Measurements from ENCODE around the gene MEAF6.
A peak's percentile ranks its signal among the peaks of the same experiment; 100 is the strongest.
"Not testable (repeated sequence)": the region's sequence is repeated elsewhere in the genome, so short reads cannot be mapped to it uniquely, and the experiment has no call there.

Gene MEAF6

DNA sequence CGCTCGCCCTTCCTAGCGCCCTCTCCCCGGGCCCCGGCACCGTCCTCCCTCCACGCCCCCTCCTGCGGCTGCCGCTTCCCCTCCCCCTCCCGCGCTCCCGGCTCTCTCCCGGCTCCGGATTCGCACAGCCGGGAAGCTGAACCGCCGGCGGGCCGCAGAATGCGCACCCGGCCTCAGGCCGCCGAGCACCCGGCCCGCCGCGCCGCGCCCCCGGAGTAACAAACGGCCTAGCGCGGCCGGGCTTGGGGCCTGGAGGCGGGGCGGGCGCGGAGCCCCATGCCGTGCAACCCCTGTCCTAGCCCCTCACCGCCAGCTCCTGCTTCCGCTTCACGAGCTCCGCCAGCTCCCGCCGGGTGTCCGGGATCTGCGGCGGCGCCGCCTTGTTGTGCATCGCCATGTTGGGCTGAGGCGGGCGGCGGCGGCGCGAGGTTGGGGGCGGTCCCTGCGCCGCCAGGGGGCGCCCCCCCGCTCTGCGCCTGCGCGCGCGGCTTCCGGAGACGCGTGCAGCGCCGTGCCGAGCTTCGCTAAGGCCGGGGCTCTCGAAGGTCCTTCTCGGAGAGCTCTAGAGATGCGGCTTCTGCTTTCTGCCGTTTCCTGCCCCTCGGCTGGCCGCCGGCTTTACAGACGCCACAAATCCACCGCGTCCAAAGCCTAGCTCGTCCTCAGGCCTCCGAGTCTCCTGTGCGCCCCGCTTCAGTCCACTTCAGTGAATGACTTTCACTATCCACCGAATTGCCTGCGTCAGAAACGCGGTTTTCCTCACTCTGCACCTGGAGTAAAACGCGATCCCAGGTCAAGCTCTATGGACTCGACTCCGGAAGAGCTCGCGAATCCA, at the start of gene MEAF6:
Gene MEAF6 (minus strand): TSS at position 417 of the 835 bp plus-strand sequence. CDS start 20 bp downstream, at position 397.
- DNase-seq, result peak; percentile 78

DNA sequence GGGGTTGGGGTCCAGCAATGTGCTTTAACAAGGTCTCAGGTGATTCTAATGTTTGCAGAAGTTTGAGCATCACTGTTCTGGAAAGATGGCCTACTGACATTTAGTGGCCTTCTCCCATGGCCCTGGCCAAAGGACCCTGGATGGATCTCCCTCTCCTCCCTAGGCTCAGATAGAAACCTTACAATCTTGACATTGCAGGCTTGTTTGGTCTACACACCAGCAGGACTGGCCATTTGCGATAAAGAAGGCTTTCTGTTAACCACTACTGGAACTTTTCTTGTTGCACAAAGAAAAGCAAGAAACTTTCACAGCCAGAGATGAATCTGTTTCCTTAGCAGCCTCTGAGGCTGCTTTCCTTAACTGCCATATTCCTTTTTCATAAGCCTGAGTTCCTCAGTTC, 48.4 kb upstream of the MEAF6 start:
- peak; percentile 36 for DNase-seq

DNA sequence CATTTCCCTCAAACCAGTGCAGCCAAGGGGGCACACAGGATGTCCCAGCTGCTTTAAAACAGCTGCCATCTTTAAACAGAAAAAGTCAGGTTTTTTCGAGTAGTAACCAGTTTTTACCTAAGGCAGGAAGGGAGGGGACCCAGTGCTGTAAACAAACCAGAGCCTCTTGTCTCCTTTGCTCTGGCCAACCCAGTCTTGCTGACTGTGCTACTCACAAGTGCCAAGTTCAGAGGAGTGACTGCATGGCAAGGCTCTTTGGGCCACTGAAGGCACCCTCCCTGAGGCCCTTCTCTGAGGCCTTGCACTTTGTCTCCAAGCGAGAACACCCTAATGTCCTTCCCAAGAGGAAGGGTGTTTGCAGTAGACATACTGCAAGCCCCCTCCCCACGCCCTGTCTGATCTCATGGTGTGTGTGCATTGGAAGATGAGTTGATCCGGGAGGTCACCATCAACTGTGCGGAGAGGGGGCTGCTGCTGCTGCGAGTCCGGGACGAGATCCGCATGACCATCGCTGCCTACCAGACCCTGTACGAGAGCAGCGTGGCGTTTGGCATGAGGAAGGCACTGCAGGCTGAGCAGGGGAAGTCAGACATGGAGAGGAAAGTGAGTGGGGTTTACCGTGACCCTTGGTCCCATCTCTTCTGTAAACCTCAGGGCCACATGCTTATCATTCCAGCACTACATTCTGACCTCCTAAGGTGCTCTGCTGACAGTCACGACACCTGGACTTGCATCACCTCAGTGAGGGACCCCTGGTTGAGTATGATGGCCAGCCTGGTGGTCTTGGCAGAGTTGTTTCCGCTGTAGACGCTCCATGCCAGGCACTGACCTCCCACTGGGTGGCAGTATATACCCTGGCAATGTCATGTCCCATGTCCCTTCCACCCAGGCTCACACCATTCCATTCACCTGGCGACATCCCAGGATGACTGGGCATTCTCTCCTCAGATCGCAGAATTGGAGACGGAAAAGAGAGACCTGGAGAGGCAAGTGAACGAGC, 46.9 kb upstream of the MEAF6 start:
- DNase-seq, result peak; percentile 55

DNA sequence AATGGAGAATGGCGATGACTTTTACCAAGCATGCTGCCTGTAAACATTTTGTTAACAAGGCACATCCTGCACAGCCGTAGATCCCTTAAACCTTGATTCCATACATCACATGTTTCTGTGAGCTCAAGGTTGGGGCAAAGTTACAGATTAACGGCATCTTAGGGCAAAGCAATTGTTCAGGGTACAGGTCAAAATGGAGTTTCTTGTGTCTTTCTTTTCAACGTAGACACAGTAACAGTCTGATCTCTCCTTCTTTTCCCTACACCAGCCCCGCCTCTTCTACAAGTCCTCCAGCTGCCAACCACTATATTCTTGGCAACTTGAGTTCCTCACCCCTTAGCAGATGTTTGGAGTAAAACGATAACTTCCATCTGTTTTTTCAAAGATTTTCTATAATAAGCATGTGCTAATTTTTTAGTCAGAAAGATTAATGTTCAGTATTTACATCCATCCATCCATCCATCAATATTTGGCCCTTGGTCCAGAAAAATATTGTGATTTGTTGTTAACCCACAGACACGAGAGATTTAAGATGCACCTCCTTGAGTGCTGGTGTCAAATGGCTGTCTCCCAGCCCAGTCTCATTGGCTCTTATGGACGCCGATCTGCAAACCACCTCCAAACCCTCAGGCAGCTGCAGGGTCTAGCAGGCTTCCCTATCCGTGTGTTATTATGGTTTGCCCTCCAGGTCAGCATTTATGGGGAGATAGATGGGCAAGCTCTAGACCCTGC, 46.0 kb upstream of the MEAF6 start:
- DNase-seq, result no peak

DNA sequence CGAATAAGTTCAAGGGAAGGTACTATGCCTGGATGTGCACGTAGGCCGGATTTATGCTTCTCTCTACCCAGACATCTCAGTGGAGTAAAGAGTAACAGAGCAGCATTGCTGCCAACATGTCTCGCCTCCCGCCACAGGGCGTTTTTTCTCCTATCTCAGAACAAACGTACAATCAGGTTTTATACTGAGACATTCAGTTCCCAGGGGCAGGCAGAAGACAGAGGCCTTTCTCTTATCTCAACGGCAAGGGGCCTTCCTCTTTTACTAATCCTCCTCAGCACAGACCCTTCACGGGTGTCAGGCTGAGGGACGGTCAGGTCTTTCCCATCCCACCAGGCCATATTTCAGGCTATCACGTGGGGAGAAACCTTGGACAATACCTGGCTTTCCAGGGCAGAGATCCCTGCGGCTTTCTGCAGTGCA, 45.4 kb upstream of the MEAF6 start:
- DNase-seq, result peak; percentile 71

DNA sequence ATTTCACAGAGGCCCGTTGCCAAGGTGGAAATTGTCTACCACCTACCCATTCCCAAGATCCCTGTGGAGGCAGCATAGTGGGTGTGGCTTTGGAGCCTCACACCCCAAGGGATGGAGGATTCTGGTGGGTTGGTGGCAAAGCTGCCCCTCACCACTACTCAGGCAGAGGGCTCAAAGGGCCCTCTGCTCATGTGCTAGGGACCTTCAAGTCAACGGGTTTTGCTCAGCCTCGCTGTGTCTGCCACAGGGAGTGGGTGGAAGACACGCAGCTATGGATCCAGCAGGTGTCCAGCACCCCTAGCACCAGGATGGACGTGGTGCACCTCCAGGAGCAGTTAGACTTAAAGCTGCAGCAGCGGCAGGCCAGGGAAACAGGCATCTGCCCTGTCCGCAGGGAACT, 44.5 kb upstream of the MEAF6 start:
- no peak for DNase-seq

DNA sequence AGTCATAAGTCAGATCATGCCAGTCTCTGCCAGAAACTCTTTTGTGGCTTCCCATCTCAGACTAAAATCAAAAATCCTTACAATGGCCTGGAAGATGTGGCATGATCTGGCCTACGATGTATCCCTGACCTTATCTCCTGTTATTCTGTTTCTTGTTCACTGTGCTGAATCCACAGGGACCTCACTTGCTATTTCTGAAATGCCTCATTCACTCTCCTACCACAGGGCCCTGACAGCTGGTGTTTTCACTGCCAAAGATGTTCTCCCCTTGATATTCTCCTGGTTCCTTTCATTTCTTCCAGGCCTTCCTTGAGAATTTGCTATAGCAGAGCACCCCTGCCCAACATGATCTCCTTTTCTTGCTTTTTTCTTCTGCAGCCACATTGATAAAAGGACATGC, 43.8 kb upstream of the MEAF6 start:
- DNase-seq, result no peak

DNA sequence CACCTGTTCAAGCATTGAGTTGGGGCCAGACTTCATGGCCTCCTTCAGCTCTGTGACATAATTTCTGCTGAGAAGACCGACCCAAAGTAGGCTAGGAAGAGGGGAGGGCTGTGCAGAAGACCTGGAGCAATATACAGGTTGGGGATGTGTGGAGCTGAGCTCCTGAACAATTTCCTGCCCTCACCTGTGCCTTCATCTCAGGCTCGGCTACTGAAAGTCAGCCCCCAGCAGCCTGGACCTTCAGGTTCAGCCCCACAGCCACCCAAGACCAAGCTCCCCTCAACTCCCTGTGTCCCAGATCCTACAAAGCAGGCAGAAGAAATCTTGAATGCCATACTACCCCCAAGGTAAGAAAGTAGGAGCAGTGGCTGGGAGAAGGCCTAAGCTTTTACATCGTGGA, 42.8 kb upstream of the MEAF6 start:
- DNase-seq, result no peak

DNA sequence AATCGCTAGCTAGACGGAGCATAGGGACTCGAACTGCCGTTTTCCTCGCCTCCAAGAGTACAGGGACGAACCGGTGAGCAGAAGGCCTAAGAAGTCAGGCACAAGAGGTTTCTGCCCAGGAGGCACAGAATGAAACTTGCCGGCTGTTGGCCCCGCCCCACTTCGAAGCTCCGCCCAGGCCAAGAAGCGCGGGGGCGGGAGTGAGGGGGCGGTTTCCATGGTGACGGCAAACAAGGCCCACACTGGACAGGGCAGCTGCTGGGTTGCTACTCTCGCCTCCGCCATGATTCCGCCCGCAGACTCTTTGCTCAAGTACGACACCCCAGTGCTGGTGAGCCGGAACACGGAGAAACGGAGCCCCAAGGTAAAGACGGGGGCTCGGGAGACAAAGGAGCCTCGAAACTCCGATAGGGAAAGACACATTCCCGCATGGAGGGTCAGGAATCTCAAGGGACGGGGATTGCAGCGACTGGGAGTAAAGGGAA, 42.2 kb upstream of the MEAF6 start, which contains the start of gene DNALI1:
Gene DNALI1 (plus strand): TSS at position 229 of the 485 bp plus-strand sequence. CDS start 55 bp downstream, at position 284.
- DNase-seq, result peak; percentile 74

DNA sequence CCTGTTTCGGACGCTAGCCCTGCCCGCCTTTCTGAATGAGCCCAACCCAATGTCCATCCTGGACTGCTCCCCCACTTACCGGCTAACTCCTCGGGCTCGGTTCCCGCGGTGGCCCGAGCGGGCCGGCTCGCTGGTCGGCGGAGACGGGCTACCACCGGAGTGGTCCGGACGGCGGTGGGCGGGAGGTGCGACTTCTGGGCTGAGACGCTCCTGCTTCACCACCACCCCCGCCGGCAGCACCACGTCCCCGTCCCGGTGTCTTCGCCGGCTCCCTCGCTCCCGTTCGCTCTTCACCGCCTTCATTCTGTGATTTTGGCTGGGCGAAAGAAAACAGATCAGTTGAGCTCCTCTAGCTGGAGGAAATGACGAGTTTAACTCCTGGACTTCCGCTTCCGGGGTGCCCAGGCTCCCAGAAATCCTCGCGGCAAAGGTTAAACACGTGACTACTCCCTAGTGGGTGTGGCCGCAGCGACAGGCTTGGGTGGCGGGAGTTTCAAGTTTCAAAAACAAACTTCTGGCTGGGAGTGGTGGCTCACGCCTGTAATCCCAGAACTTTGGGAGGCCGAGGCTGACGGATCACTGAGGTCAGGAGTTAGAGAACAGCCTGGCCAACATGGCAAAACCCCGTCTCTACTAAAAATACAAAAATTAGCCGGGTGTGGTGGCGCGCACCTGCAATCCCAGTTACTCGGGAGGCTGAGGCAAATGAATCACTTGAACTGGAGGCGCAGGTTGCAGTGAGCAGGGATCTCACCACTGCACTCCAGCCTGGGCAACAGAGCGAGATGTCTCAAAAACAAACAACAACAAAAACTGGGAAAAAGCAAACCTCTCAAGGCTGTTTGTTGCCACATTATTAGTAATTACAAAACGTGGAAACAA, 39.6 kb upstream of the MEAF6 start, which contains the start of gene SNIP1:
Gene SNIP1 (minus strand): TSS at position 367 of the 882 bp plus-strand sequence. CDS start 64 bp downstream, at position 303.
- DNase-seq, result peak; percentile 97

DNA sequence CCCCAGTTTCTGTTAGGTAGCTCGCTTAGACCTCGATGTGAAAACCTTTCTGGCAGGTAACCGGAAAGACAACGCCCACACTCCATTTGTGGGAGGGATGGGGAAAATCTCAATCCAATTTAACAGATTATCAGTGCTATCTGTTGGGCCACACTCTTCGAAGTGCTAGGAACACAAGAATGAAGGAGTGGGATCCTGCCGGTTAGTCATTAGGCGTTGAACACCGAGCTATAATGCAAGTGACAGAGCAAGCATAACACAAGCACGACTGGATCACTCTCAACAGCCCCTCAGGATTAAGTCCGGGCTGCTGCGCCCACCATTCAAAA, 39.0 kb upstream of the MEAF6 start:
- DNase-seq, result no peak

DNA sequence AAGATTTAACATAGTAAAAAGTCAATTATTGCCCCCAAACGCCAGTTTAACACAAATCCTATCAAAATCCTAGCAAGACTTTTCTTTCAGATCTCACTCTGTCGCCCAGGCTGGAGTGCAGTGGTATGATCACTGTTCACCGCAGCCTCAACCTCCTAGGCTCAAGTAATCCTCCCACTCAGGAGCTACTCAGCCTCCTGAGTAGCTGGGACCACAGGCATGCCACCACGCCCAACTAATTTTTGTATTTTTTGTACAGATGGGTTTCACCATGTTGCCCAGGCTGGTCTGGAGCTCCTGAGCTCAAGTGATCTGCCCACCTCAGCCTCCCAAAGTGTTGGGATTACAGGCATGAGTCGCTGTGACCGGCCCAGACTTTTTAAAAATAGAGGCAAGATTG, 34.8 kb upstream of the MEAF6 start:
- no peak for DNase-seq

DNA sequence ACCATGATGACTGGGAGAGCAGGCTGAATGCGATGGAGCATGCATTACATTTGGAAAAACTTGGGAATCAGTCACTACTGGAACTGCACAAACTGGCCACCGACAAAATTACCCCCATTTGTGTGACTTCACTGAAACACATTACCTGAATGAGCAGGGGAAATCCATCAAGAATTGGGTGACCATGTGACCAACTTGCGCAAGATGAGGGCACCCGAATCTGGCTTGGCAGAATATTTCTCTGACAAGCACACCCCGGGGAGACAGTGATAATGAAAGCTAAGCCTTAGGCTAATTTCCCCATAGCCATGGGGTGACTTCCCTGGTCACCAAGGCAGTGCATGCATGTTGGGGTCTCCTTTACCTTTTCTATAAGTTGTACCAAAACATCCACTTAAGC, 30.5 kb upstream of the MEAF6 start:
- DNase-seq, result no peak

DNA sequence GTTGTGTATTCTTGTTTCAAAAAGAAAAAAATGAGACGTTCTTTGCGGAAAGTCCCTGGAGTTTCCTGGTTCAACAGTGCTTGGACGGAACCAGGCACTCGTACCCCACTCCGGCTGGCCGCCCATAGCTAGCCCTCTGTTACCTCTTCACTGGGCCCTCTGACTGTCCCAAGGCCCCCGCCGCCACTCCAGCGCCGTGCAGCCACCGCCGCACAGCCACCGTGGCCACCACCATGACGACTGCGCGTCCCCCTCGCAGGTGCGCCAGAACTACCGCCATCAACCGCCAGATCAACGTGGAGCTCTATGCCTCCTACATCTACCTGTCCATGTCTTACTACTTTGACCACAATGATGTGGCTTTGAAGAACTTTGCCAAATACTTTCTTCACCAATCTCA, 30.0 kb upstream of the MEAF6 start:
- no peak for DNase-seq

DNA sequence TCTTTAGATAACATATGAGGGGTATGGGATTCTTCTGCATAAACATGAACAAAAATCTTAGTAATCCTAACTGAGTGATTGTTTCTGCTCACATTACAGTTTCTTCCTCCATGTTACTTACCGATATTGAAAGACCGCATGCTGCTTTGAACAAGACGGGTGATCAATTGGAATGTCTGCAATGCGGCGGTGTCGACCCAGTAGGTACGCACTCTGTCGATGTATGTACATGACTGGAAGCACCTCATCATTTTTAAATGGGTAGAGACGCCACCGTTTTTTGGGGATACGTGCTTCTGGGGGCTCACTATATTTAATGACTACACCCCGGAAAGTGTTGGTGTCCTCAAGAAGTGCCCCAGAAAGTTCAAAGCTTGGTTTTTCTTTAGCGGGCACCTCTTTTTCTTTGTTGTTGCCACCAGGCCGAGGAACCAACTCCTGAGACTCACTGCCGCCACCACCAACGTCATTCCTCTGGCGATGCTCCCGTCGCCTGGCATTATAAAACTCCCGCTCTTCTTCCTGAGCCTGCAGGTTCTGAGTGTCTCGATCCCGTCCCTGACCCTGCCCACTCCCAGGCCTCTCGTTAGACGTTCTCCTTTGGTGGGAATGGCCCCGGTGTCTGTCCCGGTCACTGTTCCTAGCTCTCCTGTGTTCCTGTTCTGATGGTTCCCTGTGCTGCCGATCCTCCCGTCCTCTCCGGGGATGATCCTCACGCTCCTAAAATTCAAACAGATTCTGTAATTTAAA, 25.6 kb upstream of the MEAF6 start:
- no peak for DNase-seq

DNA sequence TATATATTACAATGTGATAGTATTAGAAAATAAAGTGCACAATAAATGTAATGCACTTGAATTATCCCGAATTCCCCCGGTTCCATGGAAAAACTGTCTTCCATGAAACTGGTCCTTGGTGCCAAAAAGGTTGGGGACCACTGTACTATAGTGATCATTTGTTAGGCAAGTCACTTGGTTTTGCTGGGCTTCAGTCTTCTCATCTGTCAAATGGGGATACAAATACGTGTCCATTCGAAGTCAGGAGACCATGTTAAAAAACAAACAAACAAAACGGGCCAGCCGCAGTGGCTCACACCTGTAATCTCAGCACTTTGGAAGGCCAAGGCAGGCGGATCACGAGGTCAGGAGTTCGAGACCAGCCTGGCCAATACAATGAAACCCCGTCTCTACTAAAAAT, 24.6 kb upstream of the MEAF6 start:
- not testable (repeated sequence) for DNase-seq

DNA sequence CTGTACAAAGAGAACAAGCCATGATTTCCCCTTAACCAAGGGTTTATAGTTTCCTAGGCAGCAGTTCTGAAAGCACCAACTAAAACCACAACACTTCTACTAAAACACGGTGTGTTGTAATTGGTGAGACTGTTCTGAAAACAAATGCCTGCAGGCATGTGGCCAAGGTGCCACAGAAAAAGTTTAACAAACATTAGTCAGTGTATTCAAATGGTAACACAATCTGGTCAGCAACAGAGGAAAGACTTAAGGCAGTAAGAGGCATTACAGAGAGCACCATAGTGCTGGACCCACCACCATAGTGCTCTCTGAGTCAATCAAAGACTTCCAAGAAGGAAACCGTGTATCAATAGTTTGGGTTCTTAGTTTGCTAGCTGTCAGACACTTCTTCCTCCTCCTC, 22.8 kb upstream of the MEAF6 start:
- no peak for DNase-seq

DNA sequence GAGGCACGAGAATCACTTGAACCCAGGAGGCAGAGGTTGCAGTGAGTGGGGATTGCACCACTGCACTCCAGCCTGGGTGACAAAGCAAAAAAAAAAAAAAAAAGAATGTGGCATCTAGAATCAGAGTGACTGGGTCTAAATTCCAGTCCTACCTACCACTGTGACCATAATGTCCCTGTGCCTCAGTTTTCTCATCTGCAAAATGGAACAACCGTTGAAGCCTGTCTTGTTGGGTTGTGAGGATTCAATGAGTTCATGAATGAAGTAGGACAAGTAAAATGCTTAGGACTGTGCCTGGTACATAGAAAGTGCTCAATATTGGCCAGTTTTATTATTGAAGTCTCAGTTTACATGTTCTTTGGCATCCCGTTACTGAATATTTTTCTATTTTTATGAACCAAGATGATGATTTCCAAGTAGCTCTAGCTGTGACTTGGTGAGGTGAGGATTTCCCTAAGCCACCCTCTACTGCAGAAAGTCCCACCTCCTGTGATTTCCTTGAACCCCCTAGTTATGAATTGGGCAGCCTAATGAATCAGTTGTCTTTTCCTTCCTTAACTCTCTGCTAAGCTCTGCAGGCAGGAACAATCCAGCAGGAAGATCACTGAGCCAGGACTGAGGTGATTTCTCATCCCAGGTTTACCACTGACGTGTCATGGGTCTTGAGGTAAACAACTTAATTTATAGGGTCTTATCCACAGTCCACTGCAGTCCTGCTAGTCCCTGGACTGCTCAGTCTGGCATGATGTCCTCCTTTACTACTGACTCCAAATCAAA, 18.9 kb upstream of the MEAF6 start:
- no peak for DNase-seq

DNA sequence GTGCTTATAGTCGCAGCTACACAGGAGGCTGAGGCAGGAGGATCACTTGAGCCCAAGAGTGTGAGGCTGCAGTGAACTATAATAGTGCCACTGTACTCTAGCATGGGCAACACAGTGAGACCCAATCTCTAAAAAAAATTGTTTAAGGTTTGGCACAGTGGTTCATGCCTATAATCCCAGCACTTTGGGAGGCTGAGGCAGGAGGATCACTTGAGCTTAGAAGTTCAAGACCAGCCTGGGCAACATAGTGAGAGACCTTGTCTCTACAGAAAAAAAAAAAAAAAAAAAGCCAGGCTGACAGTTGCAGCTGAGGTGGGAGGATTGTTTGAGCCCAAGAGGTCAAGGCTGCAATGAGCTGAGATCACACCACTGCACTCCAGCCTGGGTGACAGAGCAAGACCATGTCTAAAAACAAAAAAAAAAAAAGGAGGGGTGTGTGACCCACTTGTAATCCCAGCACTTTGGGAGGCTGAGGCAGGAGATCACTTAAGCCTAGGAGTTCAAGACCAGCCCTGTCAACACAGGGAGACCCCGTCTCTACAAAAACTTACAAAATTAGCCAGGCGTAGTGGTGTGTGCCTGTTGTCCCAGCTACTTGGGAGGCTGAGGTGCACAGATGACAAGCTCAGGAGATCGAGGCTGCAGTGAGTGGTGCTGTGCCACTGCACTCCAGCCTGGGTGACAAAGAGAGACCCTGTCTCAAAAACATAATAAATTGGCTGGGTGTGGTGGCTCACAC, 18.0 kb upstream of the MEAF6 start:
- not testable (repeated sequence) for DNase-seq
